Liver (tissue), 3 donors: ENCODE data around the gene ACOT7.

Source experiments
- EGR1 ChIP-seq, 2 donors: IDR thresholded peaks; 2 replicates each; pipeline ENCODE4 v1.6.1; 2016 to 2018; ENCODE audit warnings: antibody characterized with exemption in 2 of 2, low read depth in 2 of 2
- FOXA1 ChIP-seq: IDR thresholded peaks from 2 replicates; pipeline ENCODE4 v1.6.1; 2016; ENCODE audit warnings: antibody characterized with exemption
- GABPA ChIP-seq, 2 donors: IDR thresholded peaks in 1 of 2; conservative IDR thresholded peaks in 1 of 2; 2 replicates each; pipeline ENCODE4 v1.6.1; 2016; ENCODE audit warnings: antibody characterized with exemption in 2 of 2, mild to moderate bottlenecking in 1 of 2, moderate library complexity in 1 of 2
- HNF4A ChIP-seq, 2 donors: conservative IDR thresholded peaks; 2 replicates each; pipeline ENCODE4 v1.6.1; 2016; ENCODE audit warnings: antibody characterized with exemption in 2 of 2, mild to moderate bottlenecking in 2 of 2
- JUND ChIP-seq, 2 donors: IDR thresholded peaks; 2 replicates each; pipeline ENCODE4 v1.6.1; 2016; ENCODE audit warnings: antibody characterized with exemption in 2 of 2
- RAD21 ChIP-seq, 2 donors: IDR thresholded peaks; 2 replicates each; pipeline ENCODE4 v1.6.1; 2016; ENCODE audit warnings: antibody characterized with exemption in 2 of 2, mild to moderate bottlenecking in 2 of 2
- RXRA ChIP-seq, 2 donors: IDR thresholded peaks; 2 replicates each; pipeline ENCODE4 v1.6.1; 2017 to 2018; ENCODE audit warnings: antibody characterized with exemption in 2 of 2, mild to moderate bottlenecking in 1 of 2
- SP1 ChIP-seq: IDR thresholded peaks from 2 replicates; pipeline ENCODE4 v1.6.1; 2018; ENCODE audit warnings: antibody characterized with exemption, mild to moderate bottlenecking
- TAF1 ChIP-seq: conservative IDR thresholded peaks from 2 replicates; pipeline ENCODE4 v1.6.1; 2016; ENCODE audit warnings: antibody characterized with exemption, mild to moderate bottlenecking
- TF ChIP-seq, protein P1 (sequence below): fragments of 150-350 bp; IDR thresholded peaks from 2 replicates; pipeline ENCODE4 v1.5.1; 2017; ENCODE audit warnings: improper control_type of control experiment, low read depth, low read length; ENCODE audit not compliant: missing input control
- TF ChIP-seq, protein P2 (sequence below): IDR thresholded peaks from 2 replicates; pipeline ENCODE4 v1.6.1; 2016; ENCODE audit warnings: antibody characterized with exemption, mild to moderate bottlenecking
- TF ChIP-seq, protein P3 (sequence below): IDR thresholded peaks from 2 replicates; pipeline ENCODE4 v1.6.1; 2016; ENCODE audit warnings: antibody characterized with exemption
- TF ChIP-seq, protein P4 (sequence below): IDR thresholded peaks from 2 replicates; pipeline ENCODE4 v1.6.1; 2016; ENCODE audit warnings: antibody characterized with exemption
- TF ChIP-seq, protein P5 (sequence below): IDR thresholded peaks from 2 replicates; pipeline ENCODE4 v1.6.1; 2016; ENCODE audit warnings: antibody characterized with exemption
- donor health status: healthy.
- donor health status: healthy.

DNA sequence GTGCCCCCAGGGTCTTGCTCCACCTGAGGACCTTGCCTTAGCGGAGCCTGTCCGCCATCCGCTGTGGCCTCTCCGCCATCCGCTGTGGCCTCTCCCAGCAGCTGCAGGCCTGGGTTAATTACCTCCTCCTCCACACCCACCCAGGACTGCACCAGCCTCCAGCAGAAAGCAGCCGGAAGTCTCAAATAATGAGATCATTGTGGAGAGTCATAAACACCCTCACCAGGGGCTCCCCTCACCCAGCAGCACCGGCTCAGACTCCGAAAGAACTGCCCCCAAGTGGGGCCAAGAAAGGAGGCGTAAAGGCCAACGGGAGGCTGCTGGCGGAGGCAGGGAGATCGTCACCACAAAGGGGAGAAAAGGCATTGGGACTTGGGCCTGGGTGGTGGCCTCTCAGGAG lies 122.0 kb downstream of the ACOT7 start:
- TF ChIP-seq, protein P1, sequence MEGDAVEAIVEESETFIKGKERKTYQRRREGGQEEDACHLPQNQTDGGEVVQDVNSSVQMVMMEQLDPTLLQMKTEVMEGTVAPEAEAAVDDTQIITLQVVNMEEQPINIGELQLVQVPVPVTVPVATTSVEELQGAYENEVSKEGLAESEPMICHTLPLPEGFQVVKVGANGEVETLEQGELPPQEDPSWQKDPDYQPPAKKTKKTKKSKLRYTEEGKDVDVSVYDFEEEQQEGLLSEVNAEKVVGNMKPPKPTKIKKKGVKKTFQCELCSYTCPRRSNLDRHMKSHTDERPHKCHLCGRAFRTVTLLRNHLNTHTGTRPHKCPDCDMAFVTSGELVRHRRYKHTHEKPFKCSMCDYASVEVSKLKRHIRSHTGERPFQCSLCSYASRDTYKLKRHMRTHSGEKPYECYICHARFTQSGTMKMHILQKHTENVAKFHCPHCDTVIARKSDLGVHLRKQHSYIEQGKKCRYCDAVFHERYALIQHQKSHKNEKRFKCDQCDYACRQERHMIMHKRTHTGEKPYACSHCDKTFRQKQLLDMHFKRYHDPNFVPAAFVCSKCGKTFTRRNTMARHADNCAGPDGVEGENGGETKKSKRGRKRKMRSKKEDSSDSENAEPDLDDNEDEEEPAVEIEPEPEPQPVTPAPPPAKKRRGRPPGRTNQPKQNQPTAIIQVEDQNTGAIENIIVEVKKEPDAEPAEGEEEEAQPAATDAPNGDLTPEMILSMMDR, result no peak
- TF ChIP-seq, protein P2, sequence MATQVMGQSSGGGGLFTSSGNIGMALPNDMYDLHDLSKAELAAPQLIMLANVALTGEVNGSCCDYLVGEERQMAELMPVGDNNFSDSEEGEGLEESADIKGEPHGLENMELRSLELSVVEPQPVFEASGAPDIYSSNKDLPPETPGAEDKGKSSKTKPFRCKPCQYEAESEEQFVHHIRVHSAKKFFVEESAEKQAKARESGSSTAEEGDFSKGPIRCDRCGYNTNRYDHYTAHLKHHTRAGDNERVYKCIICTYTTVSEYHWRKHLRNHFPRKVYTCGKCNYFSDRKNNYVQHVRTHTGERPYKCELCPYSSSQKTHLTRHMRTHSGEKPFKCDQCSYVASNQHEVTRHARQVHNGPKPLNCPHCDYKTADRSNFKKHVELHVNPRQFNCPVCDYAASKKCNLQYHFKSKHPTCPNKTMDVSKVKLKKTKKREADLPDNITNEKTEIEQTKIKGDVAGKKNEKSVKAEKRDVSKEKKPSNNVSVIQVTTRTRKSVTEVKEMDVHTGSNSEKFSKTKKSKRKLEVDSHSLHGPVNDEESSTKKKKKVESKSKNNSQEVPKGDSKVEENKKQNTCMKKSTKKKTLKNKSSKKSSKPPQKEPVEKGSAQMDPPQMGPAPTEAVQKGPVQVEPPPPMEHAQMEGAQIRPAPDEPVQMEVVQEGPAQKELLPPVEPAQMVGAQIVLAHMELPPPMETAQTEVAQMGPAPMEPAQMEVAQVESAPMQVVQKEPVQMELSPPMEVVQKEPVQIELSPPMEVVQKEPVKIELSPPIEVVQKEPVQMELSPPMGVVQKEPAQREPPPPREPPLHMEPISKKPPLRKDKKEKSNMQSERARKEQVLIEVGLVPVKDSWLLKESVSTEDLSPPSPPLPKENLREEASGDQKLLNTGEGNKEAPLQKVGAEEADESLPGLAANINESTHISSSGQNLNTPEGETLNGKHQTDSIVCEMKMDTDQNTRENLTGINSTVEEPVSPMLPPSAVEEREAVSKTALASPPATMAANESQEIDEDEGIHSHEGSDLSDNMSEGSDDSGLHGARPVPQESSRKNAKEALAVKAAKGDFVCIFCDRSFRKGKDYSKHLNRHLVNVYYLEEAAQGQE, result no peak
- TF ChIP-seq TAF1 (no peak), FOXA1 (no peak), RXRA (IDR thresholded peaks at IDR 0.05) (no peak), GABPA (IDR thresholded peaks at IDR 0.05 in 1 of 2, conservative IDR thresholded peaks at IDR 0.05 in 1 of 2) (no peak), SP1 (no peak), RAD21 (IDR thresholded peaks at IDR 0.05) (no peak), JUND (IDR thresholded peaks at IDR 0.05) (no peak), EGR1 (IDR thresholded peaks at IDR 0.05; ENCODE audit: low read depth in 2 of 2) (no peak), HNF4A (conservative IDR thresholded peaks at IDR 0.05) (no peak)
- TF ChIP-seq, protein P3, sequence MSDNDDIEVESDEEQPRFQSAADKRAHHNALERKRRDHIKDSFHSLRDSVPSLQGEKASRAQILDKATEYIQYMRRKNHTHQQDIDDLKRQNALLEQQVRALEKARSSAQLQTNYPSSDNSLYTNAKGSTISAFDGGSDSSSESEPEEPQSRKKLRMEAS, result no peak
- TF ChIP-seq, protein P4, sequence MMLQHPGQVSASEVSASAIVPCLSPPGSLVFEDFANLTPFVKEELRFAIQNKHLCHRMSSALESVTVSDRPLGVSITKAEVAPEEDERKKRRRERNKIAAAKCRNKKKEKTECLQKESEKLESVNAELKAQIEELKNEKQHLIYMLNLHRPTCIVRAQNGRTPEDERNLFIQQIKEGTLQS, result no peak
- TF ChIP-seq, protein P5, sequence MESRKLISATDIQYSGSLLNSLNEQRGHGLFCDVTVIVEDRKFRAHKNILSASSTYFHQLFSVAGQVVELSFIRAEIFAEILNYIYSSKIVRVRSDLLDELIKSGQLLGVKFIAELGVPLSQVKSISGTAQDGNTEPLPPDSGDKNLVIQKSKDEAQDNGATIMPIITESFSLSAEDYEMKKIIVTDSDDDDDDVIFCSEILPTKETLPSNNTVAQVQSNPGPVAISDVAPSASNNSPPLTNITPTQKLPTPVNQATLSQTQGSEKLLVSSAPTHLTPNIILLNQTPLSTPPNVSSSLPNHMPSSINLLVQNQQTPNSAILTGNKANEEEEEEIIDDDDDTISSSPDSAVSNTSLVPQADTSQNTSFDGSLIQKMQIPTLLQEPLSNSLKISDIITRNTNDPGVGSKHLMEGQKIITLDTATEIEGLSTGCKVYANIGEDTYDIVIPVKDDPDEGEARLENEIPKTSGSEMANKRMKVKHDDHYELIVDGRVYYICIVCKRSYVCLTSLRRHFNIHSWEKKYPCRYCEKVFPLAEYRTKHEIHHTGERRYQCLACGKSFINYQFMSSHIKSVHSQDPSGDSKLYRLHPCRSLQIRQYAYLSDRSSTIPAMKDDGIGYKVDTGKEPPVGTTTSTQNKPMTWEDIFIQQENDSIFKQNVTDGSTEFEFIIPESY, result no peak
